ENCODE results near the gene NANOG. TPM values are rescaled to one million over a fixed set of nuclear protein-coding genes. Genes with fewer than 3 reads are reported as not detected.
"Not testable (repeated sequence)": the region's sequence is repeated elsewhere in the genome, so short reads cannot be mapped to it uniquely, and the experiment has no call there.

NANOG gene
- total RNA-seq, 1 donor from 2014 or later: not detected

DNA sequence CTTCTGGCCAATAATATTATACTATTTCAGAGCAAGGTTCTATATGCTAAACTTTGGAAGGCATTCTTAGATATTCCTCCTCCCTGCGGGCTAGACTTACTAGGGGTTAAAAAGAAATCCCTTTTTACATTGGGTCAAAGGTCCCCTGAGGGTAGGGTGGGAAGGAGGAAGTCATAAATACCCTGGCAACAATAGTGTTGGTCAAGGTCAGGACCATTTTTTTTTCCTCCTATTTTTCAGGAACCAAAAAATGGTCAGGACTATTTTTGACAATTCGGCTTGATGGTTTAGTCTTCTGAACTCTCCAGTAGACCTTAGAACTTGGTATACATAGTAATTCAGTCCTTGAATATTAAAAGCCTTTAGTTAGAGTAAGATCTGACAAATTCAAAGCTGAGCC, 4.5 kb upstream of the NANOG start:
- DNase-seq (ENCODE audit: low spot score): no peak
- Mint-ChIP-seq H3K27me3 (ENCODE audit: low read depth) (peaks cover 38% of the 10 kb centered on the region), H3K4me3 (ENCODE audit: unreplicated experiment) (no peak overlapping the region), H3K27ac (ENCODE audit: unreplicated experiment) (no peak overlapping the region), H3K9me3 (ENCODE audit: low read depth) (no peaks in the 10 kb centered on the region), H3K36me3 (ENCODE audit: low read depth) (peaks cover 1% of the 10 kb centered on the region), H3K4me1 (ENCODE audit: low read depth) (peaks cover 5% of the 10 kb centered on the region)
- TF ChIP-seq, protein P1, sequence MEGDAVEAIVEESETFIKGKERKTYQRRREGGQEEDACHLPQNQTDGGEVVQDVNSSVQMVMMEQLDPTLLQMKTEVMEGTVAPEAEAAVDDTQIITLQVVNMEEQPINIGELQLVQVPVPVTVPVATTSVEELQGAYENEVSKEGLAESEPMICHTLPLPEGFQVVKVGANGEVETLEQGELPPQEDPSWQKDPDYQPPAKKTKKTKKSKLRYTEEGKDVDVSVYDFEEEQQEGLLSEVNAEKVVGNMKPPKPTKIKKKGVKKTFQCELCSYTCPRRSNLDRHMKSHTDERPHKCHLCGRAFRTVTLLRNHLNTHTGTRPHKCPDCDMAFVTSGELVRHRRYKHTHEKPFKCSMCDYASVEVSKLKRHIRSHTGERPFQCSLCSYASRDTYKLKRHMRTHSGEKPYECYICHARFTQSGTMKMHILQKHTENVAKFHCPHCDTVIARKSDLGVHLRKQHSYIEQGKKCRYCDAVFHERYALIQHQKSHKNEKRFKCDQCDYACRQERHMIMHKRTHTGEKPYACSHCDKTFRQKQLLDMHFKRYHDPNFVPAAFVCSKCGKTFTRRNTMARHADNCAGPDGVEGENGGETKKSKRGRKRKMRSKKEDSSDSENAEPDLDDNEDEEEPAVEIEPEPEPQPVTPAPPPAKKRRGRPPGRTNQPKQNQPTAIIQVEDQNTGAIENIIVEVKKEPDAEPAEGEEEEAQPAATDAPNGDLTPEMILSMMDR (IDR thresholded peaks at IDR 0.05): no peak

DNA sequence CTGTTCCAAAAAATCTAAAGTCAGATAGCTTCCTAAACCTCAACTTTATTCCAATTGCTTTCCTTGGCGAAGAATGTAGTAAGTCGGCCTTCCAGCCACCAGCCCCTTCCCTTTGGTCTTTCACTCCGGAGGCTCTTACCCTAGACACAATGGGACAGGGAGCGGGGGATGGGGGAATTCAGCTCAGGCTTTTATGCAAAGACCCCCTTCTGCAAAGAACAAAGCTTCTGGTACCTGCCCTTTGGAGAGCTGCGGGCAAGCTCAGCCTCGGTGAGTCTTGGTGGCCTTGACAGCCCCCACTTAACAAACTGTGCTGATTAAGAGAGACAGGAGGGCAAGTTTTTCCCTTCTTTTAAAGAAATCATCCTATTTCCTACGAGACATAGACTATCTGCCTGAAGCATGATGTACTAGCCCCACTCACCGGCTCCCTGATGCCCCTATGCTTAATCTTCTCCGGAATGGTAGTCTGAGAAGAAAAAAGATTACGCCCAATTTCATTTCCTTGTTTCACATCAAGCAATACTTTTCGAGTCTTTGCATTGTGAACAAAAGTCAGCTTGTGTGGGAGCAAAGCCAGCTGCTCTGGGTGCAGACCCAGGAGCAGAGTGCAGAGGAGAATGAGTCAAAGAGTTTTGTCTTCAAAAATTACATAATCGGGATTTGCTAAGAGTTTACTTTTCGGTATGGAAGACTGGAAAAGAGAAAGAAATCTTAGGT, 1.5 kb upstream of the NANOG start:
- H3K27me3 Mint-ChIP-seq (ENCODE audit: low read depth): peaks cover 54% of the 10 kb centered on the region
- no peak overlapping the region for H3K27ac Mint-ChIP-seq (ENCODE audit: unreplicated experiment)
- peaks cover 1% of the 10 kb centered on the region for H3K36me3 Mint-ChIP-seq (ENCODE audit: low read depth)
- H3K4me1 Mint-ChIP-seq (ENCODE audit: low read depth): peaks cover 5% of the 10 kb centered on the region
- no peaks in the 10 kb centered on the region for H3K9me3 Mint-ChIP-seq (ENCODE audit: low read depth)
- DNase-seq (ENCODE audit: low spot score): no peak
- TF ChIP-seq, protein P1 (IDR thresholded peaks at IDR 0.05): no peak
- no peak overlapping the region for H3K4me3 Mint-ChIP-seq (ENCODE audit: unreplicated experiment)

DNA sequence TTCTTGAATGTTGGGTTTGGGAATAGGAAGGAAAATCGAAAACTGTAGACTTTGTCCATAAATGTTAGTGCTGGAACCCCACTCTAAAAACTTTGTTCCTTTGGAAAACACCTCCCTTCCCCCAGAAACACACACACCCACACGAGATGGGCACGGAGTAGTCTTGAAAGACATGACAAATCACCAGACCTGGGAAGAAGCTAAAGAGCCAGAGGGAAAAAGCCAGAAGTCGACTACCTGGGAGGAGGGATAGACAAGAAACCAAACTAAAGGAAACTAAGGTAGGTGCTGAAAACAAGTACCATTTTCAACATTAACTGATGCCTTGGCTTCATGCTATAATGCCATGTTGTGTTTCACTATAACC, 925 bp upstream of the NANOG start:
- DNase-seq (ENCODE audit: low spot score): no peak
- no peak overlapping the region for H3K4me3 Mint-ChIP-seq (ENCODE audit: unreplicated experiment)
- peaks cover 5% of the 10 kb centered on the region for H3K4me1 Mint-ChIP-seq (ENCODE audit: low read depth)
- peaks cover 54% of the 10 kb centered on the region for H3K27me3 Mint-ChIP-seq (ENCODE audit: low read depth)
- H3K9me3 Mint-ChIP-seq (ENCODE audit: low read depth): no peaks in the 10 kb centered on the region
- TF ChIP-seq, protein P1 (IDR thresholded peaks at IDR 0.05): no peak
- peaks cover 1% of the 10 kb centered on the region for H3K36me3 Mint-ChIP-seq (ENCODE audit: low read depth)
- no peak overlapping the region for H3K27ac Mint-ChIP-seq (ENCODE audit: unreplicated experiment)

DNA sequence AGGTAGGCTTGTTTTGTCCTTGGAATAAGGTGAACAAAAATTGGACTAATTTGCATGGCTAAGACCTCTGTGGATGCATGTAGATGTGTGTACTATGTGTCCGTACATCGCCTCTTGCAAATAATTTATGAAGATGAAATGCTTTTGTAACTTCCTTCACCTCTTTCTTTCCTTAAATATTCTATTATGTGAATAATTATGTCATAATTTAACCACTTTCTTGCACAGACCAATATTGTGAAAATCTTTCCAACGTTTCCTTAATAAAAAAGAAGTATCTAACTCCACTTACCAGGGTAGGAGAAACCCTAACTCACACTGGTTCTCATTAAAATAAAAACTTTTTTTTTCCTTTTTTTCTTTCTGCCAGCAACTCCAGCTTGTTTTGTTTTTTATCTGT, 4.0 kb downstream of the NANOG start:
- no peak for DNase-seq (ENCODE audit: low spot score)
- peaks cover 32% of the 10 kb centered on the region for H3K27me3 Mint-ChIP-seq (ENCODE audit: low read depth)
- no peaks in the 10 kb centered on the region for H3K9me3 Mint-ChIP-seq (ENCODE audit: low read depth)
- no peaks in the 10 kb centered on the region for H3K36me3 Mint-ChIP-seq (ENCODE audit: low read depth)
- H3K4me1 Mint-ChIP-seq (ENCODE audit: low read depth): peaks cover under 1% of the 10 kb centered on the region
- H3K27ac Mint-ChIP-seq (ENCODE audit: unreplicated experiment): no peak overlapping the region
- H3K4me3 Mint-ChIP-seq (ENCODE audit: unreplicated experiment): no peak overlapping the region
- TF ChIP-seq, protein P1 (IDR thresholded peaks at IDR 0.05): no peak

- not testable (repeated sequence) for H3K4me3 Mint-ChIP-seq (ENCODE audit: unreplicated experiment); H3K27me3 Mint-ChIP-seq (ENCODE audit: low read depth); H3K4me1 Mint-ChIP-seq (ENCODE audit: low read depth); DNase-seq (ENCODE audit: low spot score); H3K9me3 Mint-ChIP-seq (ENCODE audit: low read depth); H3K36me3 Mint-ChIP-seq (ENCODE audit: low read depth); H3K27ac Mint-ChIP-seq (ENCODE audit: unreplicated experiment)
Measured at GRCh38 chr12:7797269-7797668, 8.1 kb downstream of the NANOG start.

Data from chondrocyte (in vitro differentiated cells).